Osteocyte (in vitro differentiated cells): Measurements from ENCODE around the gene AP3D1. TPM values are rescaled to one million over a fixed set of nuclear protein-coding genes. Genes with fewer than 3 reads are reported as not detected.

Source experiments
- DNase-seq: peaks from one replicate; pipeline ENCODE4 v3.0.0; 2021; ENCODE audit warnings: mixed read lengths; ENCODE audit not compliant: unreplicated experiment; ENCODE audit errors: extremely low spot score
- H3K27ac Mint-ChIP-seq: one replicate; pipeline ENCODE4 v1.8.0; 2021; ENCODE audit warnings: mild to moderate bottlenecking, mixed read lengths; ENCODE audit not compliant: unreplicated experiment
- H3K27me3 Mint-ChIP-seq: one replicate; pipeline ENCODE4 v1.8.0; 2021; ENCODE audit warnings: mixed read lengths; ENCODE audit not compliant: unreplicated experiment
- H3K36me3 Mint-ChIP-seq: one replicate; pipeline ENCODE4 v1.8.0; 2021; ENCODE audit warnings: mixed read lengths; ENCODE audit not compliant: unreplicated experiment
- H3K4me1 Mint-ChIP-seq: one replicate; pipeline ENCODE4 v1.8.0; 2021; ENCODE audit warnings: mixed read lengths; ENCODE audit not compliant: unreplicated experiment
- H3K4me3 Mint-ChIP-seq: one replicate; pipeline ENCODE4 v1.8.0; 2021; ENCODE audit warnings: mild to moderate bottlenecking, moderate library complexity, mixed read lengths; ENCODE audit not compliant: unreplicated experiment
- H3K9me3 Mint-ChIP-seq: one replicate; pipeline ENCODE4 v1.8.0; 2021; ENCODE audit warnings: mixed read lengths; ENCODE audit not compliant: unreplicated experiment
- CTCF ChIP-seq: fragments of 200-600 bp; sonication (generic); IDR thresholded peaks from 2 replicates; pipeline ENCODE4 v1.5.0; 2021; ENCODE audit warnings: antibody characterized with exemption, mild to moderate bottlenecking, moderate library complexity
- total RNA-seq: library from RNA; stranded (reverse); gene quantifications from 2 replicates; pipeline ENCODE4 v1.2.1, GENCODE V29; 2021

AP3D1 gene
- total RNA-seq, 1 donor from 2014 or later: 139 TPM

- Mint-ChIP-seq H3K4me1 (no peaks in the 10 kb centered on the region), H3K4me3 (no peak overlapping the region), H3K27me3 (no peaks in the 10 kb centered on the region), H3K36me3 (peaks cover 30% of the 10 kb centered on the region), H3K27ac (no peak overlapping the region), H3K9me3 (no peaks in the 10 kb centered on the region)
- no peak for TF ChIP-seq CTCF
- DNase-seq: no peak
These were observed 28.4 kb downstream of the AP3D1 start for GRCh38 chr19:2122982-2123381.

GRCh38 chr19:2122251-2122650 lies 29.1 kb downstream of the AP3D1 start:
- no peak overlapping the region for H3K4me3 Mint-ChIP-seq
- peaks cover 34% of the 10 kb centered on the region for H3K36me3 Mint-ChIP-seq
- DNase-seq: no peak
- H3K27me3 Mint-ChIP-seq: no peaks in the 10 kb centered on the region
- no peak overlapping the region for H3K27ac Mint-ChIP-seq
- no peaks in the 10 kb centered on the region for H3K9me3 Mint-ChIP-seq
- TF ChIP-seq CTCF: no peak
- no peaks in the 10 kb centered on the region for H3K4me1 Mint-ChIP-seq

GRCh38 chr19:2121416-2122051 lies 29.8 kb downstream of the AP3D1 start:
- DNase-seq: no peak
- Mint-ChIP-seq H3K4me1 (no peaks in the 10 kb centered on the region), H3K36me3 (peaks cover 34% of the 10 kb centered on the region), H3K4me3 (no peak overlapping the region), H3K9me3 (no peaks in the 10 kb centered on the region), H3K27ac (no peak overlapping the region), H3K27me3 (no peaks in the 10 kb centered on the region)
- no peak for TF ChIP-seq CTCF

GRCh38 chr19:2120821-2121220 lies 30.5 kb downstream of the AP3D1 start:
- Mint-ChIP-seq H3K27ac (no peak overlapping the region), H3K4me1 (no peaks in the 10 kb centered on the region), H3K27me3 (no peaks in the 10 kb centered on the region), H3K36me3 (peaks cover 34% of the 10 kb centered on the region), H3K9me3 (no peaks in the 10 kb centered on the region), H3K4me3 (no peak overlapping the region)
- DNase-seq: no peak
- no peak for TF ChIP-seq CTCF

GRCh38 chr19:2119921-2120785 lies 31.2 kb downstream of the AP3D1 start:
- Mint-ChIP-seq H3K4me3 (no peak overlapping the region), H3K9me3 (no peaks in the 10 kb centered on the region), H3K36me3 (peaks cover 41% of the 10 kb centered on the region), H3K27ac (no peak overlapping the region), H3K27me3 (no peaks in the 10 kb centered on the region), H3K4me1 (no peaks in the 10 kb centered on the region)
- DNase-seq: no peak
- TF ChIP-seq CTCF: no peak
